ENCODE measurements around the gene GUCD1. TPM values are rescaled to one million over a fixed set of nuclear protein-coding genes. Genes with fewer than 3 reads are reported as not detected.

Gene GUCD1
- total RNA-seq, 1 donor from 2014 or later: 77.7 TPM

- Mint-ChIP-seq H3K9me3 (ENCODE audit: unreplicated experiment) (no peaks in the 10 kb centered on the region), H3K36me3 (ENCODE audit: low read depth, unreplicated experiment) (no peaks in the 10 kb centered on the region), H3K27ac (ENCODE audit: unreplicated experiment) (no peak overlapping the region), H3K4me3 (ENCODE audit: unreplicated experiment) (no peak overlapping the region), H3K4me1 (ENCODE audit: low read depth, unreplicated experiment) (peaks cover 10% of the 10 kb centered on the region), H3K27me3 (ENCODE audit: low read depth, unreplicated experiment) (peaks cover 31% of the 10 kb centered on the region)
- DNase-seq (ENCODE audit: low read depth): no peak
- no peak overlapping the region for H3K9ac ChIP-seq (ENCODE audit: low read length)
- no peaks in the 10 kb centered on the region for H3K79me2 ChIP-seq (ENCODE audit: insufficient read depth, low read length)
- H3K4me1 ChIP-seq (ENCODE audit: insufficient read depth, low read length): peaks cover 11% of the 10 kb centered on the region
- peaks cover 11% of the 10 kb centered on the region for H3K27me3 ChIP-seq (ENCODE audit: insufficient read depth, low read length)
- H3K9me3 ChIP-seq (ENCODE audit: insufficient read depth, low read depth, low read length): no peaks in the 10 kb centered on the region
- no peaks in the 10 kb centered on the region for H4K20me1 ChIP-seq (ENCODE audit: insufficient read depth, low read length)
- no peaks in the 10 kb centered on the region for H3K36me3 ChIP-seq (ENCODE audit: insufficient read depth, low read length)
- H2AFZ ChIP-seq (ENCODE audit: low read depth, low read length): no peak overlapping the region
- H3K27ac ChIP-seq (ENCODE audit: low read depth, low read length): no peak overlapping the region
- no peak overlapping the region for H3K4me3 ChIP-seq (ENCODE audit: insufficient read depth, low read depth, low read length)
- FAIRE-seq: no peak
- no peak for TF ChIP-seq EZH2 (IDR thresholded peaks at IDR 0.05; ENCODE audit: insufficient read depth, low read length)
- TF ChIP-seq, protein P1, sequence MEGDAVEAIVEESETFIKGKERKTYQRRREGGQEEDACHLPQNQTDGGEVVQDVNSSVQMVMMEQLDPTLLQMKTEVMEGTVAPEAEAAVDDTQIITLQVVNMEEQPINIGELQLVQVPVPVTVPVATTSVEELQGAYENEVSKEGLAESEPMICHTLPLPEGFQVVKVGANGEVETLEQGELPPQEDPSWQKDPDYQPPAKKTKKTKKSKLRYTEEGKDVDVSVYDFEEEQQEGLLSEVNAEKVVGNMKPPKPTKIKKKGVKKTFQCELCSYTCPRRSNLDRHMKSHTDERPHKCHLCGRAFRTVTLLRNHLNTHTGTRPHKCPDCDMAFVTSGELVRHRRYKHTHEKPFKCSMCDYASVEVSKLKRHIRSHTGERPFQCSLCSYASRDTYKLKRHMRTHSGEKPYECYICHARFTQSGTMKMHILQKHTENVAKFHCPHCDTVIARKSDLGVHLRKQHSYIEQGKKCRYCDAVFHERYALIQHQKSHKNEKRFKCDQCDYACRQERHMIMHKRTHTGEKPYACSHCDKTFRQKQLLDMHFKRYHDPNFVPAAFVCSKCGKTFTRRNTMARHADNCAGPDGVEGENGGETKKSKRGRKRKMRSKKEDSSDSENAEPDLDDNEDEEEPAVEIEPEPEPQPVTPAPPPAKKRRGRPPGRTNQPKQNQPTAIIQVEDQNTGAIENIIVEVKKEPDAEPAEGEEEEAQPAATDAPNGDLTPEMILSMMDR (IDR thresholded peaks at IDR 0.05; ENCODE audit: insufficient read depth, low read depth, low read length): no peak
- H3K4me2 ChIP-seq (ENCODE audit: low read length): no peak overlapping the region
These were observed 36.0 kb downstream of the GUCD1 start for GRCh38 chr22:24518771-24519485.

- Histone ChIP-seq H3K27ac (ENCODE audit: low read depth, low read length) (no peak overlapping the region), H3K4me3 (ENCODE audit: insufficient read depth, low read depth, low read length) (no peak overlapping the region), H3K27me3 (ENCODE audit: insufficient read depth, low read length) (peaks cover 13% of the 10 kb centered on the region), H3K9ac (ENCODE audit: low read length) (no peak overlapping the region), H3K36me3 (ENCODE audit: insufficient read depth, low read length) (no peaks in the 10 kb centered on the region), H3K4me2 (ENCODE audit: low read length) (no peak overlapping the region), H2AFZ (ENCODE audit: low read depth, low read length) (no peak overlapping the region), H3K4me1 (ENCODE audit: insufficient read depth, low read length) (peaks cover 11% of the 10 kb centered on the region), H4K20me1 (ENCODE audit: insufficient read depth, low read length) (no peaks in the 10 kb centered on the region), H3K79me2 (ENCODE audit: insufficient read depth, low read length) (no peaks in the 10 kb centered on the region), H3K9me3 (ENCODE audit: insufficient read depth, low read depth, low read length) (no peaks in the 10 kb centered on the region)
- TF ChIP-seq EZH2 (IDR thresholded peaks at IDR 0.05; ENCODE audit: insufficient read depth, low read length): no peak
- TF ChIP-seq, protein P1 (IDR thresholded peaks at IDR 0.05; ENCODE audit: insufficient read depth, low read depth, low read length): no peak
- Mint-ChIP-seq H3K9me3 (ENCODE audit: unreplicated experiment) (no peaks in the 10 kb centered on the region), H3K27me3 (ENCODE audit: low read depth, unreplicated experiment) (peaks cover 27% of the 10 kb centered on the region), H3K27ac (ENCODE audit: unreplicated experiment) (no peak overlapping the region), H3K4me1 (ENCODE audit: low read depth, unreplicated experiment) (peaks cover 10% of the 10 kb centered on the region), H3K36me3 (ENCODE audit: low read depth, unreplicated experiment) (no peaks in the 10 kb centered on the region), H3K4me3 (ENCODE audit: unreplicated experiment) (no peak overlapping the region)
- FAIRE-seq: no peak
- no peak for DNase-seq (ENCODE audit: low read depth)
These were observed 36.7 kb downstream of the GUCD1 start for GRCh38 chr22:24518228-24518627.

GRCh38 chr22:24517446-24517845, 37.5 kb downstream of the GUCD1 start:
- Mint-ChIP-seq H3K36me3 (ENCODE audit: low read depth, unreplicated experiment) (no peaks in the 10 kb centered on the region), H3K27me3 (ENCODE audit: low read depth, unreplicated experiment) (peaks cover 31% of the 10 kb centered on the region), H3K4me1 (ENCODE audit: low read depth, unreplicated experiment) (peaks cover 10% of the 10 kb centered on the region), H3K27ac (ENCODE audit: unreplicated experiment) (peak overlapping the region; percentile 4), H3K9me3 (ENCODE audit: unreplicated experiment) (no peaks in the 10 kb centered on the region), H3K4me3 (ENCODE audit: unreplicated experiment) (no peak overlapping the region)
- H4K20me1 ChIP-seq (ENCODE audit: insufficient read depth, low read length): no peaks in the 10 kb centered on the region
- peaks cover 11% of the 10 kb centered on the region for H3K4me1 ChIP-seq (ENCODE audit: insufficient read depth, low read length)
- no peak overlapping the region for H3K9ac ChIP-seq (ENCODE audit: low read length)
- H3K36me3 ChIP-seq (ENCODE audit: insufficient read depth, low read length): no peaks in the 10 kb centered on the region
- H3K27me3 ChIP-seq (ENCODE audit: insufficient read depth, low read length): peaks cover 13% of the 10 kb centered on the region
- no peaks in the 10 kb centered on the region for H3K79me2 ChIP-seq (ENCODE audit: insufficient read depth, low read length)
- H2AFZ ChIP-seq (ENCODE audit: low read depth, low read length): no peak overlapping the region
- no peak overlapping the region for H3K4me2 ChIP-seq (ENCODE audit: low read length)
- no peaks in the 10 kb centered on the region for H3K9me3 ChIP-seq (ENCODE audit: insufficient read depth, low read depth, low read length)
- FAIRE-seq (no peak), DNase-seq (ENCODE audit: low read depth) (no peak)
- no peak overlapping the region for H3K4me3 ChIP-seq (ENCODE audit: insufficient read depth, low read depth, low read length)
- no peak for TF ChIP-seq EZH2 (IDR thresholded peaks at IDR 0.05; ENCODE audit: insufficient read depth, low read length)
- TF ChIP-seq, protein P1 (IDR thresholded peaks at IDR 0.05; ENCODE audit: insufficient read depth, low read depth, low read length): no peak
- H3K27ac ChIP-seq (ENCODE audit: low read depth, low read length): no peak overlapping the region

All from astrocyte (in vitro differentiated cells and primary cell).